GM19328 (cell line): Measurements from ENCODE around the gene SLC7A7.
"Not testable (repeated sequence)": the region's sequence is repeated elsewhere in the genome, so short reads cannot be mapped to it uniquely, and the experiment has no call there.

Experiments used
- ATAC-seq: cut with Tn5 transposase; IDR thresholded peaks from one replicate; pipeline ENCODE4 v1.9.1; 2021; ENCODE audit warnings: mild to moderate bottlenecking, moderate library complexity; ENCODE audit not compliant: unreplicated experiment

SLC7A7 gene

GRCh38 chr14:22764382-22764781 is 50.9 kb downstream of the SLC7A7 start:
- ATAC-seq = no peak

- no peak for ATAC-seq
These were observed 53.5 kb downstream of the SLC7A7 start for GRCh38 chr14:22761734-22762133.

- ATAC-seq = not testable (repeated sequence)
These were observed 57.1 kb downstream of the SLC7A7 start for GRCh38 chr14:22757972-22758650.

- ATAC-seq = no peak
These were observed 61.6 kb downstream of the SLC7A7 start for GRCh38 chr14:22753586-22753985.

- no peak for ATAC-seq
These were observed 62.8 kb downstream of the SLC7A7 start for GRCh38 chr14:22752422-22752821.

GRCh38 chr14:22748631-22749068 is 66.6 kb downstream of the SLC7A7 start:
- ATAC-seq = no peak

- ATAC-seq = no peak
These were observed 67.0 kb downstream of the SLC7A7 start for GRCh38 chr14:22748206-22748605.

- no peak for ATAC-seq
These were observed 67.5 kb downstream of the SLC7A7 start for GRCh38 chr14:22747769-22748168.

GRCh38 chr14:22740020-22740419 is 75.2 kb downstream of the SLC7A7 start:
- ATAC-seq = no peak

- ATAC-seq = no peak
These were observed 75.8 kb downstream of the SLC7A7 start for GRCh38 chr14:22739423-22739822.

GRCh38 chr14:22737052-22737451 is 78.2 kb downstream of the SLC7A7 start:
- no peak for ATAC-seq

- not testable (repeated sequence) for ATAC-seq
These were observed 78.9 kb downstream of the SLC7A7 start for GRCh38 chr14:22736384-22736783.

GRCh38 chr14:22735096-22735495 is 80.1 kb downstream of the SLC7A7 start:
- ATAC-seq = no peak

GRCh38 chr14:22733829-22734228 is 81.4 kb downstream of the SLC7A7 start:
- no peak for ATAC-seq

GRCh38 chr14:22732062-22732461 is 83.2 kb downstream of the SLC7A7 start:
- not testable (repeated sequence) for ATAC-seq

- ATAC-seq = no peak
These were observed 89.2 kb downstream of the SLC7A7 start for GRCh38 chr14:22726012-22726411.

GRCh38 chr14:22725374-22725773 is 89.9 kb downstream of the SLC7A7 start:
- ATAC-seq = not testable (repeated sequence)

GRCh38 chr14:22724847-22725246 is 90.4 kb downstream of the SLC7A7 start:
- not testable (repeated sequence) for ATAC-seq

GRCh38 chr14:22723815-22724214 is 91.4 kb downstream of the SLC7A7 start:
- ATAC-seq = no peak
